ENCODE results near the gene MRNIP.

The MRNIP gene

GRCh38 chr5:179788193-179788854 lies 70.3 kb downstream of the MRNIP start:
- H3K4me3 Mint-ChIP-seq, result no peak overlapping the region
- no peak overlapping the region for H3K27ac Mint-ChIP-seq
- H3K36me3 Mint-ChIP-seq (ENCODE audit: low read depth), result peaks cover 36% of the 10 kb centered on the region
- TF ChIP-seq, protein P1, sequence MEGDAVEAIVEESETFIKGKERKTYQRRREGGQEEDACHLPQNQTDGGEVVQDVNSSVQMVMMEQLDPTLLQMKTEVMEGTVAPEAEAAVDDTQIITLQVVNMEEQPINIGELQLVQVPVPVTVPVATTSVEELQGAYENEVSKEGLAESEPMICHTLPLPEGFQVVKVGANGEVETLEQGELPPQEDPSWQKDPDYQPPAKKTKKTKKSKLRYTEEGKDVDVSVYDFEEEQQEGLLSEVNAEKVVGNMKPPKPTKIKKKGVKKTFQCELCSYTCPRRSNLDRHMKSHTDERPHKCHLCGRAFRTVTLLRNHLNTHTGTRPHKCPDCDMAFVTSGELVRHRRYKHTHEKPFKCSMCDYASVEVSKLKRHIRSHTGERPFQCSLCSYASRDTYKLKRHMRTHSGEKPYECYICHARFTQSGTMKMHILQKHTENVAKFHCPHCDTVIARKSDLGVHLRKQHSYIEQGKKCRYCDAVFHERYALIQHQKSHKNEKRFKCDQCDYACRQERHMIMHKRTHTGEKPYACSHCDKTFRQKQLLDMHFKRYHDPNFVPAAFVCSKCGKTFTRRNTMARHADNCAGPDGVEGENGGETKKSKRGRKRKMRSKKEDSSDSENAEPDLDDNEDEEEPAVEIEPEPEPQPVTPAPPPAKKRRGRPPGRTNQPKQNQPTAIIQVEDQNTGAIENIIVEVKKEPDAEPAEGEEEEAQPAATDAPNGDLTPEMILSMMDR (IDR thresholded peaks at IDR 0.05), result no peak
- no peak for DNase-seq
- no peaks in the 10 kb centered on the region for H3K4me1 Mint-ChIP-seq
- peaks cover 8% of the 10 kb centered on the region for H3K9me3 Mint-ChIP-seq
- peaks cover 3% of the 10 kb centered on the region for H3K27me3 Mint-ChIP-seq (ENCODE audit: low read depth, poor library complexity)
